LNCAP (cell line): ENCODE results near the gene BTBD2.

Experiments used
- CTCF ChIP-seq: fragments of 450-650 bp; IDR thresholded peaks from 2 replicates; pipeline ENCODE4 v1.5.1; 2017; ENCODE audit warnings: mild to moderate bottlenecking

Gene BTBD2

DNA sequence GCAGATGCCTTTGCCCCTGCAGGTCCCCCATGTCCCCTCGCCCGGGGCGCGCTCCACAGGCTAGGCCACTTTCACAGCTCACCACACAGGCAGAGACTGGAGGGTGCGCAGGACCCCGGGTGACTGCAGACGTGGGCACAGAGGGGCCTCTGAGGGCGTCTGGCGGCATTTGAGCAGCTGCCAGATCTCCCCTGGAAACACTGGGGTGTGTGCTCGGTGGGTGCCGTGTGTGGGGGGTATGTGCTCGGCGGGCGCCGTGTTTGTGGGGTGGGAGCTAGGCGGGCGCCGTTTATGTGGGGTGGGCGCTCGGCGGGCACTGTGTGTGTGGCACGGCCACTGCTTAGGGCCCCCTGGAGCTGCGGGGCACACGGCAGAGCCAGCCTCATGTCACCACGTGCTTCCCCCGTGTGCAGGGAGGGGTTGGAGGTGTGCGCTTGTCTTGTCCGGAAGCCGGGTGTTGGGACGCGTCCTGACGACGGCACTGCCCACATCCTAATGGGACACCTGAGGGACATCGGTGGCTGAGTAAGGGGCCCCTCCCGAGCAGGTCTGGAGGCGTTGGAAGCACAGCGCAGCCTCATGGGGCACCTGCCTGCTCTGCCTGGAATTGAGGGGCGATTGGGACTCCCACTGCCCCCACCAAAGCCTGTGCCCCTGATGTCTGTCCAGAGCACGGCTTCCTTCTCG lies 57.8 kb downstream of the BTBD2 start:
- no peak for TF ChIP-seq CTCF

DNA sequence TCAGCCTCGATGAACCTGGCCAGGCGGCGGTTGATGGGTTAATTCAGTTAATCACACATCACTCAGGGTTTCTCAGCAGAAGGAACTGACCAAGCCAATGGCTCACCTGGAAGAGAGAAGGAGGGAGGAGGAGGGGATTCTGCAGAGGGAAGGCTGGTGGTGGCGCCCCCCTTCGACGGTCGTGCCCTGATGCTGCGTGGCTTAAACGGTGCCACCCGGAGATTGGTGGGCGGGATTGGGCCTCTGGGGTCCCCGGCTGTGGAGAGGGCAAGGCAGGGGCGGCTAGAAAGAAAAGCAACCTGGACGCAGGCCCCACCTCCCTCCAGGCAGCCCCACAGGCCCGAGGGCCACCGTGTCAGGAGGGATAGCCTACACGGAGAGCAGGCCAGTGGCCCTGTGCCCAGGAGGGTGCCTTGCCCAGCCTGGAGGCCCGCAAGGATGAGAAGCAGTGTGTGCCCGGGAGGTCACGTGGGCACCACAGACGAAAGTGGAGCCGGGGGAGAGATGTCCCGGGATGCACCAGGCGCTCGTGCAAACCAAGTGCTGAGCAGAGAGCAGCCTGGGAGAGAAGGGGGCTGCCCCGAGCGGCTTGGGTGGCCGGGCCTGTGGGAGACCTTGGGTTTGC lies 58.5 kb downstream of the BTBD2 start:
- TF ChIP-seq CTCF: no peak

DNA sequence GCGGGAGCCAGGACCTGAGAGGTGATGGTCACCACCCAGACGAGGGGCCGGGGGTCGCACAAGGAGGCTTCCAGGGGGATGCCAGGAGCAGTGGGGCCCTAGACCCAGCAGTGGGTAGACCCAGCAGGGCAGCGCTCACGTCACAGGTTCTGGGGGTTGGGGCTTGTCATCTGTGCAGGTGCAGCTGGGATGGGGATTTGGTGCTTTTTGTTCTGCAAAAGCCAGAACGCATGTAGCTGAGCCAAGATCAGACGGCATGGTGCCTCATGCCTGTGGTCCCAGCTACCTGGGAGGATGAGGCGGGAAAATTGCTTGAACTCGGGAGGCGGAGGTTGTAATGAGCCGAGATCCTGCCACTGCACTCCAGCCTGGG lies 59.4 kb downstream of the BTBD2 start:
- no peak for TF ChIP-seq CTCF

DNA sequence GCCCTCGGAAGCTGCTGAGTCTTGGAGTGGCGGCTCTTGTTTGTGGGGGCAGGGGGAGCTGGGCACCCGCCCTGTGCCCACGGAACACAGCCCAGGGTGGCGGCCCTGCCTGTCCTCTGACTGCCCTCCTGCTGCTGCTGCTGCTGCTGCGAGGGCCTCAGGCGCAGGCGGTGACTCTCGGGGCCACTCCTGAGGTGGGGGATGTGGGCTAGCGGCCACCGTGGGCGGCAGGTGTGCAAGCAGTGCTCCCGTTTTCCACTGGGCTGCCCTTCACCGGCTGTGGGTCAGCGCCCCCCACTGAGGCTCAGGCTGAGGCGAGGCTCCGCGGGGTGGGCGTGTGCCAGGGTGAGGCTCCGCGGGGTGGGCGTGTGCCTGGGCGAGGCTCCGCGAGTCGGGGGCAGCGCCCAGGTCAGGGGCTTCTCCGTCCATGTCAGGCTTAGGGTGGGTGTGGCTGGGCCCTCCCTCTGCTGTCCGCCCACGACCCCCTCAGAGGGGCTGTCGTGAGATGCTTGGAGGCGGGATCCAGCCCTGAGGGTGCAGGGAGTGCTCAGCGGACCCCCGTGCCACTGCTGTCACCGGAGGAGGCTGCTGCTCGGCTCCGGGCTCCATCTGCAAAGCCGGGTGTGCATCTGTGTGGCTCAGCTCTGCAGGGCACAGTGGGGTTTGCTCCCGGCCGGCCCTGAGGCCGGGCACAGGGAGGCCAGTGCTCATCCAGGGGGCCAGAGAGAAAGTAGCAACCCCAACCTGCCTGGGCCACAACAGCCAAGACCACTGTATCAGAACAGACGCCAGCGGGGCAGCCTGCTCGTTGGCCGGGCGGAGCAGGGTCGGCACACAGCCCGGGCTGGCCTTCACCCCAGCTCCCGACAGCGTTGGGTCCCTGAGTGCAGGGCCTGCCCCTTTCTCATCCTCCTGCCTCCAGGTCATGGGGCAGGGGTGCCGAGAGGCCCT lies 60.1 kb downstream of the BTBD2 start:
- no peak for TF ChIP-seq CTCF

DNA sequence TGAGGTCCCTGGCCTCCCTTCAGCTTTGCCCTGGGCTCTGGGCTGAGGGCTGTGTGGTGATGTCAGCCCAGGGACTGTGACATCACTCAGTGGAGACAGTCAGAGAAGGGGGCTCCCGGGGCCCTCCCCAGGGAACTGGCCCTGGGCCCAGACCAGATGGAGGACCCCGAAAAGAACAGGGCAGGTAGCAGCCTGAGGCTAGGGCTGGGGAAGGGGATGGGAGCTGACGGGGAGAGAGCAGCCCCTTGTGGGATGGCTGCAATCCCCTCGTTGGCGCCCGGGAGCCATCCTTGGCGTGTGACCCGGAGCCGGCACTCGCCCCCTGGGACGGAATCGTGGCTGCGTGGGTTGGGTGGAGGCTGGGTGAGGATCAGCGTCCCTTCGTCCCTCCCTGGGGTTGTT lies 61.0 kb downstream of the BTBD2 start:
- no peak for TF ChIP-seq CTCF

DNA sequence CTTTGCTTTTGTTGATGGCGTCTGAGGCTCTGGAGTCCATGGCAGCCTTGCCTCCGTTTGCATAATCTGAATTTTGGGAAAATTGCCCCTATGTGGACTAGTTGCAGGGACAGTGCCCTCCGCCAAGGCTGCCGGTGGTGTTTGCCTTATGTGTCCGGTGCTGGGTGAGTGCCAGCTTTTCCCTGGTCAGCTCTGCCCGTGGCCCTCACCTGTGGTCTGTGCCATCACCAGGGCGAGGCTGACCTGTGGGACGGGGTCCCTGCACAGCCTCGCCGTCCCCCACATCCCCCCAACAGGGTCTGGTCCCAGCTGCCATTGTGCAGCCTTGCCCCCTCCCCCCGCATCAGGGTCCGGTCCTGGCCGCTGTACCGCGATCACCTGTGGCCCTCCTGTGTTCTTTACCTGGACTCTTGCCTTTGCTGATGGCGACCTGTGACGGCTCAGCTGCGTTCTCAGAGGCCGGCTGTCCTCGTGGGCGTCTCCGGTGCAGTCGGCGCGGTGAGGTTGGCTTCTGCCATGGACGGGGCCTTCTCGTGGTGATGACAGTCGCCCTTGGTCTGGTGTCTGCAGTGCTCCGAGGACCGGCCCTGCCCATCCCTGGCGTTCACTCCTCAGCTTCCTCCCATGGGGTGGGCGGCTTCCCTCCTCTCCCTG lies 61.9 kb downstream of the BTBD2 start:
- no peak for TF ChIP-seq CTCF

GRCh38 chr19:1953037-1953436 lies 62.5 kb downstream of the BTBD2 start:
- TF ChIP-seq CTCF: no peak
